ENCODE measurements around the gene EDN3. TPM values are rescaled to one million over a fixed set of nuclear protein-coding genes. Genes with fewer than 3 reads are reported as not detected.

EDN3 gene
- total RNA-seq, 1 experiment from 2014 or later, result 41.8 TPM

GRCh38 chr20:59359906-59360725, 59.7 kb downstream of the EDN3 start:
- Mint-ChIP-seq H3K4me3 (ENCODE audit: unreplicated experiment) (no peak overlapping the region), H3K27ac (ENCODE audit: unreplicated experiment) (no peak overlapping the region), H3K9me3 (ENCODE audit: unreplicated experiment) (no peaks in the 10 kb centered on the region), H3K4me1 (ENCODE audit: low read depth, unreplicated experiment) (no peaks in the 10 kb centered on the region), H3K27me3 (ENCODE audit: insufficient read depth, unreplicated experiment) (peaks cover 7% of the 10 kb centered on the region), H3K36me3 (ENCODE audit: insufficient read depth, unreplicated experiment) (no peaks in the 10 kb centered on the region)
- H3K36me3 ChIP-seq (ENCODE audit: control insufficient read depth, insufficient read depth, low read length), result no peaks in the 10 kb centered on the region
- H3K9me3 ChIP-seq, result no peaks in the 10 kb centered on the region
- TF ChIP-seq CTCF (IDR thresholded peaks at IDR 0.05; ENCODE audit: insufficient read depth in 1 of 2, low read depth in 1 of 2, low read length in 1 of 2, severe bottlenecking in 1 of 2, unreplicated experiment in 1 of 2), result no peak
- H3K4me1 ChIP-seq, result no peaks in the 10 kb centered on the region
- ChIA-PET POLR2A (no interaction called here), CTCF (no interaction called here)
- DNase-seq, result no peak
- no TSS peak for BruUV-seq (replicated peaks)
- no peak overlapping the region for H3K4me3 ChIP-seq (ENCODE audit: low read depth, low read length)
- intact Hi-C loops (cut with micrococcal nuclease; ENCODE audit: unreplicated experiment), result no loop called here
- no peaks in the 10 kb centered on the region for H3K27me3 ChIP-seq (replicated peaks; ENCODE audit: control insufficient read depth, insufficient read depth, low read length)

DNA sequence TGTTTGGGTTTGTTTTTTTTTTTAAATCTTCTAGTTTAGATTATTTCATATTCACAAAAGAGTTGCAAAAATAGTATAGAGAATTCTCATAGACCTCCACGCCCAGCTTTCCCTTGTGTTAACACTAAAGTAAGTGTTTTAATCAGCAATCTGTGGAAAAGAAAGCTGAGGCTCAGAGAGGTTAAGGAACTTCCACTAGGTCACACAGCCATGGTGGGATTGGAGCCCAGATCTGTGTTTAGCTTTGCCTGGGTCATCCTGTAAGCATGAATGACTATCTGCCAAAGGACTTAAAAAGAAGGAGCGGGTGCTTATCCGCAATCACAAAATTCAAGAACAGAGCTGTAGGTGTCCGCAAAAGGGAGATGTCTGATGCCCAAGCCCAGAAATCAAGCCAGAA, 60.5 kb downstream of the EDN3 start:
- H3K27ac Mint-ChIP-seq (ENCODE audit: unreplicated experiment), result no peak overlapping the region
- no peaks in the 10 kb centered on the region for H3K4me1 Mint-ChIP-seq (ENCODE audit: low read depth, unreplicated experiment)
- no peak for TF ChIP-seq CTCF (IDR thresholded peaks at IDR 0.05; ENCODE audit: insufficient read depth in 1 of 2, low read depth in 1 of 2, low read length in 1 of 2, severe bottlenecking in 1 of 2, unreplicated experiment in 1 of 2)
- DNase-seq, result no peak
- Histone ChIP-seq H3K4me3 (ENCODE audit: low read depth, low read length) (no peak overlapping the region), H3K36me3 (ENCODE audit: control insufficient read depth, insufficient read depth, low read length) (no peaks in the 10 kb centered on the region), H3K9me3 (no peaks in the 10 kb centered on the region), H3K4me1 (no peaks in the 10 kb centered on the region), H3K27me3 (replicated peaks; ENCODE audit: control insufficient read depth, insufficient read depth, low read length) (no peaks in the 10 kb centered on the region)
- no peaks in the 10 kb centered on the region for H3K36me3 Mint-ChIP-seq (ENCODE audit: insufficient read depth, unreplicated experiment)
- intact Hi-C loops (cut with micrococcal nuclease; ENCODE audit: unreplicated experiment), result no loop called here
- no peaks in the 10 kb centered on the region for H3K9me3 Mint-ChIP-seq (ENCODE audit: unreplicated experiment)
- ChIA-PET POLR2A (no interaction called here), CTCF (no interaction called here)
- BruUV-seq (replicated peaks), result no TSS peak
- no peak overlapping the region for H3K4me3 Mint-ChIP-seq (ENCODE audit: unreplicated experiment)
- peaks cover 5% of the 10 kb centered on the region for H3K27me3 Mint-ChIP-seq (ENCODE audit: insufficient read depth, unreplicated experiment)

- no peaks in the 10 kb centered on the region for H3K4me1 ChIP-seq
- H3K9me3 ChIP-seq, result no peaks in the 10 kb centered on the region
- no peaks in the 10 kb centered on the region for H3K27me3 ChIP-seq (replicated peaks; ENCODE audit: control insufficient read depth, insufficient read depth, low read length)
- H3K9me3 Mint-ChIP-seq (ENCODE audit: unreplicated experiment), result no peaks in the 10 kb centered on the region
- peaks cover 3% of the 10 kb centered on the region for H3K27me3 Mint-ChIP-seq (ENCODE audit: insufficient read depth, unreplicated experiment)
- ChIA-PET CTCF (no interaction called here), POLR2A (no interaction called here)
- H3K27ac Mint-ChIP-seq (ENCODE audit: unreplicated experiment), result no peak overlapping the region
- no peak overlapping the region for H3K4me3 Mint-ChIP-seq (ENCODE audit: unreplicated experiment)
- intact Hi-C loops (cut with micrococcal nuclease; ENCODE audit: unreplicated experiment), result no loop called here
- no peak for DNase-seq
- no TSS peak for BruUV-seq (replicated peaks)
- H3K4me3 ChIP-seq (ENCODE audit: low read depth, low read length), result no peak overlapping the region
- H3K36me3 Mint-ChIP-seq (ENCODE audit: insufficient read depth, unreplicated experiment), result no peaks in the 10 kb centered on the region
- H3K36me3 ChIP-seq (ENCODE audit: control insufficient read depth, insufficient read depth, low read length), result no peaks in the 10 kb centered on the region
- no peak for TF ChIP-seq CTCF (IDR thresholded peaks at IDR 0.05; ENCODE audit: insufficient read depth in 1 of 2, low read depth in 1 of 2, low read length in 1 of 2, severe bottlenecking in 1 of 2, unreplicated experiment in 1 of 2)
- H3K4me1 Mint-ChIP-seq (ENCODE audit: low read depth, unreplicated experiment), result no peaks in the 10 kb centered on the region
These were observed 61.0 kb downstream of the EDN3 start for GRCh38 chr20:59361411-59361810.
